Gastroesophageal sphincter (tissue), 3 donors: ENCODE data around the gene SRRM1.

ENCODE experiments used
- CTCF ChIP-seq, 4 experiments: fragments of 200-600 bp in 2 of 4; fragments of 450-650 bp in 2 of 4; sonication (generic) in 1 of 4; IDR thresholded peaks; one replicate each; pipeline ENCODE4 v1.5.1; 2017 to 2019; ENCODE audit warnings: antibody characterized with exemption in 4 of 4, mild to moderate bottlenecking in 2 of 4, moderate library complexity in 2 of 4
- EP300 ChIP-seq: sonication (generic); formaldehyde crosslinking; IDR thresholded peaks from one replicate; pipeline ENCODE4 v1.6.1; 2017; ENCODE audit warnings: antibody characterized with exemption, mild to moderate bottlenecking
- POLR2A ChIP-seq, 2 donors: fragments of 450-650 bp; IDR thresholded peaks; one replicate each; pipeline ENCODE4 v1.6.1; 2017; ENCODE audit warnings: antibody characterized with exemption in 2 of 2, mild to moderate bottlenecking in 2 of 2, moderate library complexity in 1 of 2
- POLR2AphosphoS5 ChIP-seq: sonication (generic); formaldehyde crosslinking; IDR thresholded peaks from one replicate; pipeline ENCODE4 v1.6.1; 2017; ENCODE audit warnings: antibody characterized with exemption

DNA sequence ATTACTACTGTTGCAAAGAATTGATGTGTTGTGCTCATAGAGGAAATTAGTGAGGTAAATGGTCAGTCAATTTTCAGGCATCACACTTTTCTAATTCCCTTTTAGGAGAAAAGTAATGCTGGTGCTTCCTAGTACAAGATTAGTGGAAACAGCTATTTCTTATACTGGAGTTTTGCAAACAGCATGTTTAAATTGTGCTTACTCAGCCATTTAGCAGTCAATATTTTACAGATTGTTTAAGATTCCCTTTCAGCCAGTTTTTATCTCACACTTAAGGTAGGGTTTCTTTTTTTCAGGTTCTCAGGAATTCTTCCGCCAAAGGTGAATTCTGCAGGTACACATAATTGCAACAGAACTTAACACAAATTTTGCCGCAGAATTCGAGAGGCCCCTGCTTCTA, 10.9 kb downstream of the SRRM1 start:
- TF ChIP-seq CTCF (IDR thresholded peaks at IDR 0.05) = no peak
- TF ChIP-seq EP300 = no peak
- TF ChIP-seq POLR2A (IDR thresholded peaks at IDR 0.05) = no peak
- TF ChIP-seq POLR2AphosphoS5 = no peak
